ENCODE results near the gene ZNF37A.

Gene ZNF37A

DNA sequence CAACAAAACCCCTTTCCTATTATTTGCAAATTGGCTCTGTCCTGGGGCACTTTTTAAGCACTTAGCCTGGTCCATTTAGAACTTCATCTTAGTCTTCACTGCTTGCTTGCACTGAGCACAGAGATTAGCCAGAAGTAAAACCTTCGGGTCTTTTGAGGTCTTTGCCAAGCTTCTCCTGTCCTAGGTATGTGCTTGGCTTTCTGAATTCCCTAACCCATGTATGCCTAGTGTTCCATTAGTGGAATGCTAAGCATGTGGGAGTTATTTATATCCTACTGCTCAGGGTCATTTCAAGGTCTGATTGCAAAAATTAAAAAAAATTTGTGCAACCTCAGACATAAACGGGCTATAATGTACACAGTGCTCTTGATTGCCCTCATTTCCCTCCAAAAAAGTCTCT, 18.0 kb downstream of the ZNF37A start:
- no peak for DNase-seq (ENCODE audit: low read depth)
- no peak overlapping the region for H3K4me3 ChIP-seq (ENCODE audit: low read length)
- TF ChIP-seq, protein P1, sequence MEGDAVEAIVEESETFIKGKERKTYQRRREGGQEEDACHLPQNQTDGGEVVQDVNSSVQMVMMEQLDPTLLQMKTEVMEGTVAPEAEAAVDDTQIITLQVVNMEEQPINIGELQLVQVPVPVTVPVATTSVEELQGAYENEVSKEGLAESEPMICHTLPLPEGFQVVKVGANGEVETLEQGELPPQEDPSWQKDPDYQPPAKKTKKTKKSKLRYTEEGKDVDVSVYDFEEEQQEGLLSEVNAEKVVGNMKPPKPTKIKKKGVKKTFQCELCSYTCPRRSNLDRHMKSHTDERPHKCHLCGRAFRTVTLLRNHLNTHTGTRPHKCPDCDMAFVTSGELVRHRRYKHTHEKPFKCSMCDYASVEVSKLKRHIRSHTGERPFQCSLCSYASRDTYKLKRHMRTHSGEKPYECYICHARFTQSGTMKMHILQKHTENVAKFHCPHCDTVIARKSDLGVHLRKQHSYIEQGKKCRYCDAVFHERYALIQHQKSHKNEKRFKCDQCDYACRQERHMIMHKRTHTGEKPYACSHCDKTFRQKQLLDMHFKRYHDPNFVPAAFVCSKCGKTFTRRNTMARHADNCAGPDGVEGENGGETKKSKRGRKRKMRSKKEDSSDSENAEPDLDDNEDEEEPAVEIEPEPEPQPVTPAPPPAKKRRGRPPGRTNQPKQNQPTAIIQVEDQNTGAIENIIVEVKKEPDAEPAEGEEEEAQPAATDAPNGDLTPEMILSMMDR (IDR thresholded peaks at IDR 0.05; ENCODE audit: insufficient read depth, low read depth, low read length, missing control alignments), result no peak

DNA sequence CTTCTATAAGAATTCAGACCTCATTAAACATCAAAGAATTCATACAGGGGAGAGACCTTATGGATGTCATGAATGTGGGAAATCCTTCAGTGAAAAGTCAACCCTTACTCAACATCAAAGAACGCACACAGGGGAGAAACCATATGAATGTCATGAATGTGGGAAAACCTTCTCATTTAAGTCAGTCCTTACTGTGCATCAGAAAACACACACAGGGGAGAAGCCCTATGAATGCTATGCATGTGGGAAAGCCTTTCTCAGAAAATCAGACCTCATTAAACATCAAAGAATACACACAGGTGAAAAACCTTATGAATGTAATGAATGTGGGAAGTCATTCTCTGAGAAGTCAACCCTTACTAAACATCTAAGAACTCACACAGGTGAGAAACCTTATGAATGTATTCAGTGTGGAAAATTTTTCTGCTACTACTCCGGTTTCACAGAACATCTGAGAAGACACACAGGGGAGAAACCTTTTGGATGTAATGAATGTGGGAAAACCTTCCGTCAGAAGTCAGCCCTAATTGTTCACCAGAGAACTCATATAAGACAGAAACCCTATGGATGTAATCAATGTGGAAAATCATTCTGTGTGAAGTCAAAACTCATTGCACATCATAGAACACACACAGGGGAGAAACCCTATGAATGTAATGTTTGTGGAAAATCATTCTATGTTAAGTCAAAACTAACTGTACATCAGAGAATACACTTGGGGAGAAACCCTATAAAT, 24.1 kb downstream of the ZNF37A start:
- TF ChIP-seq, protein P1 (IDR thresholded peaks at IDR 0.05; ENCODE audit: insufficient read depth, low read depth, low read length, missing control alignments), result no peak
- H3K4me3 ChIP-seq (ENCODE audit: low read length), result no peak overlapping the region
- DNase-seq (ENCODE audit: low read depth), result peak; percentile 26

DNA sequence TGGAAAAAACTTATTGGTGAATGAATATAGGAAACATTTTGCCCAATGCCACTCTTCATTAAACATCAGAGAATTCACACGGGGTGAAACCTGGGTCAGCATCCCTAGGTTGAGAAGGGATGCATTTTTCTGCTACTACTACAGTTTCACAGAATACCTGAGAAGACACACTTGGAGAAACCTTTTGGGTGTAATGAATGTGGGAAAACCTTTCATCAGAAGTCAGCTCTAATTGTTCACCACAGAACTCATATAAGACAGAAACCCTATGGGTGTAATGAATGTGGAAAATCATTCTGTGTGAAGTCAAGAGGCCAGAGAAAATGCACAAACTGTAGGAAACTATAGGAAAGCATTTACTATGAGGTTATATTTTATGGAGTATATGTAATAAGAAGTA, 24.9 kb downstream of the ZNF37A start:
- TF ChIP-seq, protein P1 (IDR thresholded peaks at IDR 0.05; ENCODE audit: insufficient read depth, low read depth, low read length, missing control alignments), result no peak
- H3K4me3 ChIP-seq (ENCODE audit: low read length), result no peak overlapping the region
- DNase-seq (ENCODE audit: low read depth), result no peak

DNA sequence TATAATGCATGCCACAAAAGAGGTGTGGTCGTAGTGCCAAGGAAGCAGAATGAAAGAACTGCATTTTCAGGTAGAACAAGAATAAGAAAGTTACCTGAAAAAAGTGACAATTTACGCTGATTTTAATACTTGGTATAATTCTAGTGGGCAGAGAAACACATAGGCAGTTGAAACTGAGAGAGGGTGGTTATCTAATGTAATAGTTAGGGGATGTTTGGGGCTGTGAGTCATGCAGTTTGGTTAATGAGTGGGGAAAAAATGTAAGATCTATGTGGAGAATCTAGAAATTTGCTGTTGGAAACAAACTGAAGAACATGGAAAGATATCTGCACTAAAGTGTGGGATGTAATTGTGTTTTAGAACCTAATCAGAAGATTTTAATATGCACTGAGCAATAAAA, 33.7 kb downstream of the ZNF37A start:
- DNase-seq (ENCODE audit: low read depth), result no peak
- H3K4me3 ChIP-seq (ENCODE audit: low read length), result no peak overlapping the region
- TF ChIP-seq, protein P1 (IDR thresholded peaks at IDR 0.05; ENCODE audit: insufficient read depth, low read depth, low read length, missing control alignments), result no peak

DNA sequence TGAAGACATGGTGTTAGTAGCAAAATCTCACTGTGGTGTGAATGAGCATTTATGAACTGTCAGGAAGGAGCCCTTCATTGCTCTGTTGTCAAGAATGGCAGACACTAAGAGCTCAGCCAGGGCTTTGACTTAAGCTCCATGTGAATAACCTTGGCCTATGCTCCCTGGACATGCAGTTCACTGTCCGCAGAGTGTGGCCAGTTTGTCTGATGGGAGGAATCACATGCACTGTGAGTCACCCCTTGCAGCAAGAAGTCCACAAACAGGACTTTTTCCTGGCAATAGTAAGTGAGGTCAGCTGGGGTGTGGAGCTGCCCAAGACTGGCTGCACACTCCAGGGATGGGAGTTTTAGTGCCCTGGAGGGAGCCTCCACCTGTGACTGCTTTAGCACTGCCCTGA, 49.5 kb downstream of the ZNF37A start:
- DNase-seq (ENCODE audit: low read depth), result no peak
- TF ChIP-seq, protein P1 (IDR thresholded peaks at IDR 0.05; ENCODE audit: insufficient read depth, low read depth, low read length, missing control alignments), result no peak
- no peak overlapping the region for H3K4me3 ChIP-seq (ENCODE audit: low read length)

DNA sequence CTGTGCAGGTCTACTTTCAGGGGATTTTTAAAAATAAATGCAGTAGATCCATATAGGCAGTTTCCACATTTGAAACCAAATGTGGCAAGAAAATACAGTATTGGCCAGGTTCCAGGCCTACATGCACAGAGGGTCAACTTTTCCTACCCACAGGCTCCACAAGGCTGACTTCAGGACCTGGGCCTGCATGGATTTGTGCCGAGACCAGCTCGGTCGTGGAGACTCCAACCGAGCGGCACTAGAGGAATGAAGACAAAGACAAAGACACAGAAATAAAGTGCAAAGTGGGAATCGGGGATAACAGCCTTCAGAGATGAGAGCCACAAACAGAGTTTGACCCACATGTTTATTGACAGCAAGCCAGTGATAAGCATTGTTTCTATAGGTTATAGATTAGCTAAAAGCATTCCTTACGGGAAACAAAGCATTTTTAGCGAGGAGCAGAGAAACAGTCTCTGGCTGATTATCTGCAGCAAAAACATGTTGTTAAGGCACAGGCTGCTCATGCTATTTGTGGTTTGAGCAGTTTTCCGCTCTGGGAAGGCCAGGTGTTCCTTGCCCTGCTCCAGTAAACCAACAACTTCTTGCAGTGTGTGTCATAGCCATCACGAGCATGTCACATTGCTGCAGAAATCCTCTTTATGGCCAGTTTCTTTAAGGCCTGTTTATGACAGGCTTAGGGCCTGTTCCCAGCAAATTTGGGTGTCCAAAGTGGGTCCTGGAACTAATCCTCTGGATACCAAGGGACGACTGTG, 52.6 kb downstream of the ZNF37A start:
- TF ChIP-seq, protein P1 (IDR thresholded peaks at IDR 0.05; ENCODE audit: insufficient read depth, low read depth, low read length, missing control alignments), result no peak
- no peak for DNase-seq (ENCODE audit: low read depth)
- H3K4me3 ChIP-seq (ENCODE audit: low read length), result no peak overlapping the region

Measured in epithelial cell of esophagus (primary cell).